Measurements from ENCODE around the gene ANKRD13A. TPM values are rescaled to one million over a fixed set of nuclear protein-coding genes. Genes with fewer than 3 reads are reported as not detected.
"Not testable (repeated sequence)": the region's sequence is repeated elsewhere in the genome, so short reads cannot be mapped to it uniquely, and the experiment has no call there.

Gene ANKRD13A
- total and polyA plus RNA-seq, 8 donors, result 13.0 to 150 (median 34.4) TPM

GRCh38 chr12:110007881-110008280 lies 8.7 kb downstream of the ANKRD13A start:
- Histone ChIP-seq H3K27ac (peak overlapping the region in 1 of 5 donors; percentile 45), H3K9me3 (no peaks in the 10 kb centered on the region), H3K36me3 (peaks cover 0 to 19% (median 16%) of the 10 kb centered on the region in 4 donors), H3K27me3 (no peaks in the 10 kb centered on the region), H3K4me3 (no peak overlapping the region), H3K4me1 (peaks cover 0 to 53% (median 22%) of the 10 kb centered on the region in 4 donors)
- no peak for DNase-seq
- intact Hi-C loops (cut with DNase I; ENCODE audit: low total_unique reads), result no loop called here
- TF ChIP-seq EP300 (IDR thresholded peaks at IDR 0.05) (no peak), POLR2A (IDR thresholded peaks at IDR 0.05) (no peak), CTCF (IDR thresholded peaks at IDR 0.05) (no peak), POLR2AphosphoS5 (IDR thresholded peaks at IDR 0.05) (no peak)

- H3K27me3 ChIP-seq; H3K27ac ChIP-seq; intact Hi-C loops (cut with DNase I; ENCODE audit: low total_unique reads); DNase-seq; H3K9me3 ChIP-seq; H3K4me3 ChIP-seq: not testable (repeated sequence)
- 83 to 92% (median 88%) methylated on average over 15 of the region's 15 CpGs for WGBS, 5 donors
- peaks cover 9 to 22% (median 21%) of the 10 kb centered on the region in 4 donors for H3K36me3 ChIP-seq
- H3K4me1 ChIP-seq, result peaks cover 0 to 44% (median 15%) of the 10 kb centered on the region in 4 donors
Observed at GRCh38 chr12:110008681-110009398, 9.6 kb downstream of the ANKRD13A start.

- WGBS, 5 donors, result 79 to 92% (median 88%) methylated on average over 13 of the region's 13 CpGs
Observed at GRCh38 chr12:110010853-110011723, 11.9 kb downstream of the ANKRD13A start.

GRCh38 chr12:110012137-110012536 lies 12.9 kb downstream of the ANKRD13A start:
- WGBS, 5 donors, result 82 to 89% (median 85%) methylated on average over 6 of the region's 6 CpGs
- peak in 1 of 2 donors; percentile 34 for DNase-seq

More at GRCh38 chr12:110010853-110011723, 11.9 kb downstream of the ANKRD13A start:
- DNase-seq, result no peak
- TF ChIP-seq CTCF (IDR thresholded peaks at IDR 0.05) (no peak), POLR2A (IDR thresholded peaks at IDR 0.05) (no peak), EP300 (IDR thresholded peaks at IDR 0.05) (no peak), POLR2AphosphoS5 (IDR thresholded peaks at IDR 0.05) (no peak)
- Histone ChIP-seq H3K27ac (peak overlapping the region in 1 of 5 donors; percentile 49), H3K27me3 (no peaks in the 10 kb centered on the region), H3K9me3 (no peaks in the 10 kb centered on the region), H3K4me1 (peaks cover 0 to 36% (median 12%) of the 10 kb centered on the region in 4 donors), H3K36me3 (peaks cover 20 to 44% (median 44%) of the 10 kb centered on the region in 4 donors), H3K4me3 (no peak overlapping the region)
- intact Hi-C loops (cut with DNase I; ENCODE audit: low total_unique reads), result no loop called here

More at GRCh38 chr12:110012137-110012536, 12.9 kb downstream of the ANKRD13A start:
- no peak for TF ChIP-seq CTCF (IDR thresholded peaks at IDR 0.05)
- no peak for TF ChIP-seq POLR2AphosphoS5 (IDR thresholded peaks at IDR 0.05)
- no peak for TF ChIP-seq EP300 (IDR thresholded peaks at IDR 0.05)
- TF ChIP-seq POLR2A (IDR thresholded peaks at IDR 0.05), result no peak
- intact Hi-C loops (cut with DNase I; ENCODE audit: low total_unique reads), result no loop called here
- Histone ChIP-seq H3K27ac (peak overlapping the region in 1 of 5 donors; percentile 49), H3K9me3 (no peaks in the 10 kb centered on the region), H3K4me3 (no peak overlapping the region), H3K27me3 (no peaks in the 10 kb centered on the region), H3K4me1 (peaks cover 0 to 36% (median 12%) of the 10 kb centered on the region in 4 donors), H3K36me3 (peaks cover 29 to 55% (median 54%) of the 10 kb centered on the region in 4 donors)

All from stomach (tissue), 9 donors.